ENCODE data around the gene HOXC4. TPM values are rescaled to one million over a fixed set of nuclear protein-coding genes. Genes with fewer than 3 reads are reported as not detected.
A peak's percentile ranks its signal among the peaks of the same experiment; 100 is the strongest.
"Not testable (repeated sequence)": the region's sequence is repeated elsewhere in the genome, so short reads cannot be mapped to it uniquely, and the experiment has no call there.

Gene HOXC4
- total RNA-seq, 1 donor from 2014 or later: 0.47 TPM

- DNase-seq: no peak
- H3K27ac ChIP-seq: no peak overlapping the region
- no peaks in the 10 kb centered on the region for H3K9me3 ChIP-seq
- no peak for ATAC-seq
- H3K36me3 ChIP-seq: no peaks in the 10 kb centered on the region
- no peaks in the 10 kb centered on the region for H3K4me1 ChIP-seq
- H3K4me3 ChIP-seq: no peak overlapping the region
- intact Hi-C loops (cut with DNase I): no loop called here
- no peak for TF ChIP-seq CTCF (IDR thresholded peaks at IDR 0.05)
- H3K27me3 ChIP-seq (ENCODE audit: low read depth): peaks cover 25% of the 10 kb centered on the region
Observed at GRCh38 chr12:54075974-54076373, 22.3 kb downstream of the HOXC4 start.

- intact Hi-C loops (cut with DNase I); H3K4me3 ChIP-seq; H3K36me3 ChIP-seq; H3K9me3 ChIP-seq; H3K4me1 ChIP-seq; ATAC-seq; DNase-seq; H3K27ac ChIP-seq: not testable (repeated sequence)
- H3K27me3 ChIP-seq (ENCODE audit: low read depth): peaks cover 18% of the 10 kb centered on the region
Observed at GRCh38 chr12:54077843-54078242, 24.2 kb downstream of the HOXC4 start.

GRCh38 chr12:54079115-54079514 lies 25.5 kb downstream of the HOXC4 start:
- ATAC-seq; intact Hi-C loops (cut with DNase I); H3K9me3 ChIP-seq; H3K36me3 ChIP-seq; H3K4me1 ChIP-seq; H3K4me3 ChIP-seq; H3K27ac ChIP-seq; H3K27me3 ChIP-seq (ENCODE audit: low read depth); DNase-seq: not testable (repeated sequence)

GRCh38 chr12:54080008-54080924 lies 26.6 kb downstream of the HOXC4 start:
- intact Hi-C loops (cut with DNase I); H3K36me3 ChIP-seq; H3K4me1 ChIP-seq; DNase-seq; ATAC-seq; H3K4me3 ChIP-seq; H3K27ac ChIP-seq; H3K9me3 ChIP-seq; H3K27me3 ChIP-seq (ENCODE audit: low read depth): not testable (repeated sequence)

- H3K27ac ChIP-seq; H3K36me3 ChIP-seq; H3K4me1 ChIP-seq; DNase-seq; H3K9me3 ChIP-seq; ATAC-seq; H3K4me3 ChIP-seq; intact Hi-C loops (cut with DNase I): not testable (repeated sequence)
- H3K27me3 ChIP-seq (ENCODE audit: low read depth): peaks cover 13% of the 10 kb centered on the region
Observed at GRCh38 chr12:54081053-54081514, 27.4 kb downstream of the HOXC4 start.

GRCh38 chr12:54081581-54082396 lies 28.2 kb downstream of the HOXC4 start:
- H3K36me3 ChIP-seq; DNase-seq; ATAC-seq; H3K9me3 ChIP-seq; intact Hi-C loops (cut with DNase I); H3K4me1 ChIP-seq; H3K27ac ChIP-seq: not testable (repeated sequence)
- H3K4me3 ChIP-seq: peak overlapping the region; percentile 32
- peaks cover 13% of the 10 kb centered on the region for H3K27me3 ChIP-seq (ENCODE audit: low read depth)

GRCh38 chr12:54082397-54082892 lies 28.8 kb downstream of the HOXC4 start:
- no peak for TF ChIP-seq CTCF (IDR thresholded peaks at IDR 0.05)
- H3K4me1 ChIP-seq: no peaks in the 10 kb centered on the region
- peaks cover 13% of the 10 kb centered on the region for H3K27me3 ChIP-seq (ENCODE audit: low read depth)
- no peak overlapping the region for H3K4me3 ChIP-seq
- ATAC-seq (no peak), DNase-seq (no peak)
- no peaks in the 10 kb centered on the region for H3K36me3 ChIP-seq
- no peak overlapping the region for H3K27ac ChIP-seq
- intact Hi-C loops (cut with DNase I): no loop called here
- H3K9me3 ChIP-seq: no peaks in the 10 kb centered on the region

- H3K36me3 ChIP-seq; intact Hi-C loops (cut with DNase I); H3K9me3 ChIP-seq; H3K4me1 ChIP-seq; DNase-seq; H3K4me3 ChIP-seq; ATAC-seq; H3K27ac ChIP-seq: not testable (repeated sequence)
- peaks cover 25% of the 10 kb centered on the region for H3K27me3 ChIP-seq (ENCODE audit: low read depth)
Observed at GRCh38 chr12:54088011-54088410, 34.4 kb downstream of the HOXC4 start.

GRCh38 chr12:54089465-54089864 lies 35.8 kb downstream of the HOXC4 start:
- H3K27me3 ChIP-seq (ENCODE audit: low read depth): peaks cover 25% of the 10 kb centered on the region
- H3K36me3 ChIP-seq; DNase-seq; H3K4me1 ChIP-seq; H3K9me3 ChIP-seq; intact Hi-C loops (cut with DNase I); H3K27ac ChIP-seq; H3K4me3 ChIP-seq; ATAC-seq: not testable (repeated sequence)

- ATAC-seq; H3K4me1 ChIP-seq; H3K4me3 ChIP-seq; intact Hi-C loops (cut with DNase I); H3K27ac ChIP-seq; H3K9me3 ChIP-seq; H3K36me3 ChIP-seq; DNase-seq: not testable (repeated sequence)
- H3K27me3 ChIP-seq (ENCODE audit: low read depth): peaks cover 22% of the 10 kb centered on the region
Observed at GRCh38 chr12:54090312-54090711, 36.7 kb downstream of the HOXC4 start.

GRCh38 chr12:54092943-54093342 lies 39.3 kb downstream of the HOXC4 start:
- ATAC-seq; H3K4me3 ChIP-seq; H3K9me3 ChIP-seq; DNase-seq; H3K4me1 ChIP-seq; H3K36me3 ChIP-seq; H3K27ac ChIP-seq; intact Hi-C loops (cut with DNase I): not testable (repeated sequence)
- peaks cover 20% of the 10 kb centered on the region for H3K27me3 ChIP-seq (ENCODE audit: low read depth)
